SJCRH30 (cell line): Measurements from ENCODE around the gene FAM163B. TPM values are rescaled to one million over a fixed set of nuclear protein-coding genes. Genes with fewer than 3 reads are reported as not detected.
A peak's percentile ranks its signal among the peaks of the same experiment; 100 is the strongest.

Experiments
- DNase-seq, 2 experiments: peaks; one replicate each; pipeline ENCODE4 v3.0.0-alpha.2; 2015 to 2020
- H3K27ac ChIP-seq: fragments of 250-450 bp; sonication (Bioruptor Pico); 2 replicates; pipeline ENCODE4 v1.5.1; 2020; ENCODE audit warnings: mild to moderate bottlenecking, moderate library complexity
- H3K27me3 ChIP-seq: fragments of 250-450 bp; sonication (Bioruptor Pico); 2 replicates; pipeline ENCODE4 v1.5.1; 2020; ENCODE audit warnings: mild to moderate bottlenecking, moderate library complexity
- H3K36me3 ChIP-seq: fragments of 250-450 bp; sonication (Bioruptor Pico); 2 replicates; pipeline ENCODE4 v1.5.1; 2020; ENCODE audit warnings: mild to moderate bottlenecking, moderate library complexity
- H3K4me1 ChIP-seq: fragments of 250-450 bp; sonication (Bioruptor Pico); 2 replicates; pipeline ENCODE4 v1.5.1; 2020; ENCODE audit warnings: mild to moderate bottlenecking, moderate library complexity
- H3K4me3 ChIP-seq: fragments of 250-450 bp; sonication (Bioruptor Pico); 2 replicates; pipeline ENCODE4 v1.5.1; 2020; ENCODE audit warnings: mild to moderate bottlenecking, moderate library complexity
- H3K9me3 ChIP-seq: fragments of 250-450 bp; sonication (Bioruptor Pico); replicated peaks from 2 replicates; pipeline ENCODE4 v1.5.1; 2020; ENCODE audit warnings: mild to moderate bottlenecking, moderate library complexity
- total RNA-seq: library from RNA; depleted of rRNA; stranded (reverse); fragments of >200 nt; shearing (Covaris generic); gene quantifications from 2 replicates; pipeline ENCODE4 v1.2.3, GENCODE V29; 2014; rRNA removed

Gene FAM163B
- total RNA-seq, 1 experiment from 2014 or later, result 3.4 TPM

- peak overlapping the region; percentile 53; the same call in 1 of the 2 replicates for H3K27ac ChIP-seq
- H3K9me3 ChIP-seq, result no peaks in the 10 kb centered on the region
- DNase-seq, result peak in 1 of 2 experiments; percentile 47
- no peaks in the 10 kb centered on the region for H3K36me3 ChIP-seq
- H3K27me3 ChIP-seq, result no peaks in the 10 kb centered on the region
- no peak overlapping the region for H3K4me3 ChIP-seq
- H3K4me1 ChIP-seq, result peaks cover 50% of the 10 kb centered on the region
Measured at GRCh38 chr9:133528876-133529241, 80.3 kb downstream of the FAM163B start.

GRCh38 chr9:133528001-133528875 is 81.0 kb downstream of the FAM163B start:
- Histone ChIP-seq H3K36me3 (no peaks in the 10 kb centered on the region), H3K4me3 (peak overlapping the region; percentile 52), H3K27ac (peak overlapping the region; percentile 53), H3K9me3 (no peaks in the 10 kb centered on the region), H3K4me1 (peaks cover 50% of the 10 kb centered on the region), H3K27me3 (no peaks in the 10 kb centered on the region)
- peak; percentile 80 to 88 for DNase-seq

GRCh38 chr9:133527444-133527920 is 81.7 kb downstream of the FAM163B start:
- no peaks in the 10 kb centered on the region for H3K9me3 ChIP-seq
- no peaks in the 10 kb centered on the region for H3K36me3 ChIP-seq
- peak overlapping the region; percentile 52 for H3K4me3 ChIP-seq
- peak; percentile 91 to 92 for DNase-seq
- H3K27me3 ChIP-seq, result no peaks in the 10 kb centered on the region
- H3K27ac ChIP-seq, result peak overlapping the region; percentile 53
- peaks cover 52% of the 10 kb centered on the region for H3K4me1 ChIP-seq

Other genes starting within 250 kb of the FAM163B start
- 232 and 233 TPM in 2 replicates for gene SURF4, start 233.3 kb downstream of the FAM163B start, total RNA-seq
- 1.7 and 1.8 TPM in 2 replicates for gene STKLD1, start 233.0 kb downstream of the FAM163B start, total RNA-seq
- gene REXO4, start 191.4 kb downstream of the FAM163B start, total RNA-seq, result 39.5 and 41.0 TPM in 2 replicates
- gene ADAMTS13, start 187.0 kb downstream of the FAM163B start, total RNA-seq, result 0.42 and 0.43 TPM in 2 replicates
- gene CACFD1, start 149.4 kb downstream of the FAM163B start, total RNA-seq, result 12.1 and 13.6 TPM in 2 replicates
- gene SLC2A6, start 130.3 kb downstream of the FAM163B start, total RNA-seq, result 20.3 and 23.4 TPM in 2 replicates
- 1.1 and 2.0 TPM in 2 replicates for gene MYMK, start 84.4 kb downstream of the FAM163B start, total RNA-seq
- 3.3 and 3.5 TPM in 2 replicates for gene ADAMTSL2, start 74.7 kb downstream of the FAM163B start, total RNA-seq
- gene DBH, start 27.0 kb upstream of the FAM163B start, total RNA-seq, result 2.2 and 2.5 TPM in 2 replicates
- gene SARDH, start 129.0 kb upstream of the FAM163B start, total RNA-seq, result 15.7 and 18.5 TPM in 2 replicates